Glutamatergic neuron (in vitro differentiated cells): Measurements from ENCODE around the gene ELMO1. TPM values are rescaled to one million over a fixed set of nuclear protein-coding genes. Genes with fewer than 3 reads are reported as not detected.

Experiments
- DNase-seq: peaks from one replicate; pipeline ENCODE4 v3.0.0; 2022
- H3K27ac Mint-ChIP-seq: one replicate; pipeline ENCODE4 v1.8.0; 2020; ENCODE audit warnings: mild to moderate bottlenecking, mixed read lengths, inconsistent platforms; ENCODE audit not compliant: unreplicated experiment
- H3K27me3 Mint-ChIP-seq: one replicate; pipeline ENCODE4 v1.8.0; 2020; ENCODE audit warnings: mild to moderate bottlenecking, moderate library complexity, mixed read lengths, inconsistent platforms; ENCODE audit not compliant: unreplicated experiment
- H3K36me3 Mint-ChIP-seq: one replicate; pipeline ENCODE4 v1.8.0; 2020; ENCODE audit warnings: mild to moderate bottlenecking, mixed read lengths, inconsistent platforms; ENCODE audit not compliant: unreplicated experiment
- H3K4me1 Mint-ChIP-seq: one replicate; pipeline ENCODE4 v1.8.0; 2020; ENCODE audit warnings: mild to moderate bottlenecking, low read depth, mixed read lengths, inconsistent platforms; ENCODE audit not compliant: unreplicated experiment
- H3K4me3 Mint-ChIP-seq: one replicate; pipeline ENCODE4 v1.8.0; 2020; ENCODE audit warnings: mild to moderate bottlenecking, mixed read lengths, inconsistent platforms; ENCODE audit not compliant: unreplicated experiment
- H3K9me3 Mint-ChIP-seq: one replicate; pipeline ENCODE4 v1.8.0; 2020; ENCODE audit warnings: mild to moderate bottlenecking, moderate library complexity, mixed read lengths, inconsistent platforms; ENCODE audit not compliant: unreplicated experiment
- total RNA-seq: library from RNA; stranded (reverse); fragmentation: NEBNext Ultra II Directional; extraction: Animal tissue kit (Norgen Biotek cat#: 25700); gene quantifications from one replicate; pipeline ENCODE4 v1.2.1, GENCODE V29; 2021; ENCODE audit not compliant: unreplicated experiment
- TF ChIP-seq, protein P1 (sequence below): fragments of 200-600 bp; sonication (generic); IDR thresholded peaks from one replicate; pipeline ENCODE4 v1.5.0; 2021; ENCODE audit not compliant: partially characterized antibody, unreplicated experiment

Gene ELMO1
- total RNA-seq, 1 donor from 2014 or later = 5.5 TPM

DNA sequence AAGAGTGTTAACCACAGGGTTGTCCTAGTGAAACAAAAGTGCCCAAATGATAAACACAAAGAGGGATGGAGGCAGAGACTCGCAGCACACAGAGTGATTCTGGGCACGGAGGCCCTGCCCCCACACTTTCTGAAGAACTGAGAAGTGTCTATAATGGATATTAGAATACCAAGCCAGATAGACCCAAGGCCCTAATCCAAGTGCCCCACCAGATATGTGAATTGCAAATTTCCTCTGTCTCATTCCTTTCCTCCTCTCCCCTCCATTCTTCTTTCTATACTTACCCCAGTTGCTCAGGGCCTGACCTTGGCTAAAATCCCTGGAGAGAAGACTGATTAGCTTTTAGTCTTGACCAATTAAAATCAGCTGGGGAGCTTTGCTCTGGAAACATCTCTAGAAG, 617.6 kb downstream of the ELMO1 start:
- peaks cover 4% of the 10 kb centered on the region for H3K36me3 Mint-ChIP-seq
- no peaks in the 10 kb centered on the region for H3K9me3 Mint-ChIP-seq
- H3K4me3 Mint-ChIP-seq = no peak overlapping the region
- H3K27ac Mint-ChIP-seq = no peak overlapping the region
- DNase-seq = no peak
- H3K4me1 Mint-ChIP-seq = peaks cover 7% of the 10 kb centered on the region
- no peaks in the 10 kb centered on the region for H3K27me3 Mint-ChIP-seq
- TF ChIP-seq, protein P1, sequence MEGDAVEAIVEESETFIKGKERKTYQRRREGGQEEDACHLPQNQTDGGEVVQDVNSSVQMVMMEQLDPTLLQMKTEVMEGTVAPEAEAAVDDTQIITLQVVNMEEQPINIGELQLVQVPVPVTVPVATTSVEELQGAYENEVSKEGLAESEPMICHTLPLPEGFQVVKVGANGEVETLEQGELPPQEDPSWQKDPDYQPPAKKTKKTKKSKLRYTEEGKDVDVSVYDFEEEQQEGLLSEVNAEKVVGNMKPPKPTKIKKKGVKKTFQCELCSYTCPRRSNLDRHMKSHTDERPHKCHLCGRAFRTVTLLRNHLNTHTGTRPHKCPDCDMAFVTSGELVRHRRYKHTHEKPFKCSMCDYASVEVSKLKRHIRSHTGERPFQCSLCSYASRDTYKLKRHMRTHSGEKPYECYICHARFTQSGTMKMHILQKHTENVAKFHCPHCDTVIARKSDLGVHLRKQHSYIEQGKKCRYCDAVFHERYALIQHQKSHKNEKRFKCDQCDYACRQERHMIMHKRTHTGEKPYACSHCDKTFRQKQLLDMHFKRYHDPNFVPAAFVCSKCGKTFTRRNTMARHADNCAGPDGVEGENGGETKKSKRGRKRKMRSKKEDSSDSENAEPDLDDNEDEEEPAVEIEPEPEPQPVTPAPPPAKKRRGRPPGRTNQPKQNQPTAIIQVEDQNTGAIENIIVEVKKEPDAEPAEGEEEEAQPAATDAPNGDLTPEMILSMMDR = no peak

DNA sequence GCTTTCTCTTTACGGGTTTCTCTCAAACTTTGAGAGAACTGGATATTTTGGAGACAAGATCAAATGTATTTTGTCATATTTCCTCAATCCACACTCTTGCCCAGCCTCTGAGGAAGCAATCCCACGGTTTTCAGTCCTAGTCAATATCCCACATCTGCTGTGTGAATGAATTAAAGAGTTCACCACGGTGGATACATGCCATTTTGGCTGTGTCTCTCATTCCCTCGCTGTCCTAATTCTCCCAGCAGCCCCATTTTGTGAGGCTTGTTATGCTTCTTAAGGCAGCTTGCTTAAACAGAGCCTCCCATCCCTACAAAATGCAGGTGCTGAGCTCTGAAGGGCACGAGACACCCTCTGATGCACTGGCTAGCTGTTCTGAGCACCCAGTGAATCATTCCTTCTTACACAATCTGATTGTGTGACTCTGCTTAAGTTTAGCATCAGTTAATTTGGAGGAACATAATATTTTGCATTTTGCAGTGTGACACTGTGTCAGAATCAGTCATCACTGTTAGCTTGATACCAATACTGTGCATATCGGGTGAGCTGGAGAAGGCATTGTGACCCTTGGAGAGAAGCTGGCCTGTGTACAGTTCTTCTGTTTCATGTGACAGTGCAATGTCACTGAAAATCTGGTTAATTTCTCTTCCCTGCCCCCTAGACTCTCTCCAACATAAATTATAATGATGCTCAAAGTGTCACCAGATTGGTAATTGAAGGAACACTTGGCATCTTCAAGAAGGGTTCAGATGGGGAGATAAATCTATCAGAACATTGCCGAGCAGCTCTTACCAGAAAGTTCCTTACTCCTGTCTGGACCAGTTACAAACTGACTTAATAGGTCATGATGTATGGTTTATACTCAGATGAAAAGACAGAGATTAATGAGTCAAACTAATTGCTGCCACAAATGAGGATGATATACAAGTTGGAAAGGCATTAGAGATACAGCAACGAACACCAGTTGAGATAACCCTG, 620.6 kb downstream of the ELMO1 start:
- Mint-ChIP-seq H3K36me3 (no peaks in the 10 kb centered on the region), H3K4me3 (no peak overlapping the region), H3K27me3 (no peaks in the 10 kb centered on the region), H3K27ac (no peak overlapping the region), H3K9me3 (no peaks in the 10 kb centered on the region), H3K4me1 (peaks cover 7% of the 10 kb centered on the region)
- TF ChIP-seq, protein P1 = no peak
- no peak for DNase-seq

DNA sequence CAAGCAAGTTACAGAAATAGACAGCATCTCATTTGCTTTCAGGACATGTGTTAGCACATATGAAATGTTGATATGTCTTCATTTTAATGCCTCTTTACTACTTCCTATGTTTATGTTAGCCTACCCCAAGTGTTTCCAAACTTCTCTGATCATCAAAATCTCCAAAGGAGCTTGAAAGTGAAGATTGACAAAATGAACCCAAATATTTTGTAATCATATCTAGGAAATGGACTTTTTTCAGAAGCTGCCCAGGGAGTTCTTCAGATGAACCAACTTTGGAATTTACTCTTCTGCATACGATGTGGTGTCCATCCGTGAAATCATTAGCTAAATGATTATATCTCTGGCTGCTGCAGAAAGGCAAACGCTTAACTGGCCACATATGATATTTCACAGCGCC, 623.2 kb downstream of the ELMO1 start:
- Mint-ChIP-seq H3K4me3 (no peak overlapping the region), H3K9me3 (no peaks in the 10 kb centered on the region), H3K27me3 (no peaks in the 10 kb centered on the region), H3K4me1 (no peaks in the 10 kb centered on the region), H3K36me3 (no peaks in the 10 kb centered on the region), H3K27ac (no peak overlapping the region)
- DNase-seq = no peak
- TF ChIP-seq, protein P1 = no peak

DNA sequence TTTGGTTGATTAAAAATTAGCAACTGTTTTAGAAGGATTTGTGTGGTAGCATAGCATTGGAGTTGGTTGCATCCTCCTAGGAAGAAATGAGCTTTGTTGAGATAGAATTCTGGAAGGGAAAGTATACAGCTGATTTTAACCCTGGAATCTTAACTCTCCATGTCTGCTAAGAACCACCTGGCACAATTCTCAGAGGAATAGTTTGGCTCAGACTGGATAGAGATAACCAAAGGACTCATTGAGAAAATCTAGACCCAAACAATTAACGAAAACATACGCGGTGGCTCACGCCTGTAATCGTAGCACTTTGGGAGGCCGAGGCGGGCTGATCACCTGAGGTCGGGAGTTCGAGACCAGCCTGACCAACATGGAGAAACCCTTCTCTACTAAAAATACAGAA, 625.3 kb downstream of the ELMO1 start:
- H3K9me3 Mint-ChIP-seq = no peaks in the 10 kb centered on the region
- no peak overlapping the region for H3K4me3 Mint-ChIP-seq
- H3K4me1 Mint-ChIP-seq = no peaks in the 10 kb centered on the region
- H3K27me3 Mint-ChIP-seq = no peaks in the 10 kb centered on the region
- no peak for DNase-seq
- no peaks in the 10 kb centered on the region for H3K36me3 Mint-ChIP-seq
- H3K27ac Mint-ChIP-seq = no peak overlapping the region
- TF ChIP-seq, protein P1 = no peak

DNA sequence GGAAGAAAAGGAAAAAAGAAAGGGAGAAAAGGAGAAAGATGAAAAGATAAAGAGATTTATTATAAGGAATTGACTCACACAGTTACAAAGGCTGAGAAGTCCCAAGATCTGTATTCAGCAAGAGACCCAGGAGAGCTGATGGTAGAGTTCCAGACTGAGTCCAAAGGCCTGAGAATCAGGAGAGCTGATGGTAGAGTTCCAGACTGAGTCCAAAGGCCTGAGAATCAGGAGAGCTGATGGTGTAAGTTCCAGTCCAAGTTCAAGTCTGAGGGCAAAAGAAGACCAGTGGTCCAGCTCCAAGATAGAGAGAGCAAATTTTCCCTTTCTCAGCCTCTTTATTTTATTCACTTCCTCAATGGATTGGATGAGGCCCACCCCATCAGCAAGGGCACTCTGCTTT, 627.0 kb downstream of the ELMO1 start:
- H3K36me3 Mint-ChIP-seq = no peaks in the 10 kb centered on the region
- TF ChIP-seq, protein P1 = no peak
- no peak overlapping the region for H3K4me3 Mint-ChIP-seq
- H3K9me3 Mint-ChIP-seq = no peaks in the 10 kb centered on the region
- H3K27me3 Mint-ChIP-seq = no peaks in the 10 kb centered on the region
- no peak overlapping the region for H3K27ac Mint-ChIP-seq
- no peak for DNase-seq
- H3K4me1 Mint-ChIP-seq = no peaks in the 10 kb centered on the region
